Hepatocyte (in vitro differentiated cells): ENCODE results near the gene CCT8. TPM values are rescaled to one million over a fixed set of nuclear protein-coding genes. Genes with fewer than 3 reads are reported as not detected.

Experiments
- DNase-seq: peaks from one replicate; pipeline ENCODE4 v3.0.0-alpha.2; 2016; ENCODE audit warnings: low spot score
- H2AFZ ChIP-seq: fragments of 200-600 bp; sonication (generic); 2 replicates; pipeline ENCODE4 v1.6.0; 2016; ENCODE audit warnings: antibody characterized with exemption, mild to moderate bottlenecking
- H3K27ac ChIP-seq: fragments of 200-600 bp; sonication (generic); 2 replicates; pipeline ENCODE4 v1.5.1; 2016; ENCODE audit warnings: mild to moderate bottlenecking
- H3K27me3 ChIP-seq: fragments of 200-600 bp; sonication (generic); 2 replicates; pipeline ENCODE4 v1.6.1; 2016
- H3K36me3 ChIP-seq: fragments of 200-600 bp; sonication (generic); replicated peaks from 2 replicates; pipeline ENCODE4 v1.5.1; 2016; ENCODE audit warnings: low read depth; ENCODE audit not compliant: insufficient read depth
- H3K4me1 ChIP-seq: fragments of 200-600 bp; sonication (generic); 2 replicates; pipeline ENCODE4 v1.5.1; 2016; ENCODE audit warnings: mild to moderate bottlenecking, moderate library complexity; ENCODE audit not compliant: insufficient read depth
- H3K4me2 ChIP-seq: fragments of 200-600 bp; sonication (generic); 2 replicates; pipeline ENCODE4 v1.6.0; 2016
- H3K4me3 ChIP-seq: fragments of 200-600 bp; sonication (generic); 2 replicates; pipeline ENCODE4 v1.5.1; 2016; ENCODE audit warnings: mild to moderate bottlenecking
- H3K79me2 ChIP-seq: fragments of 200-600 bp; sonication (generic); 2 replicates; pipeline ENCODE4 v1.6.0; 2017; ENCODE audit warnings: mild to moderate bottlenecking
- H3K9me2 ChIP-seq: fragments of 200-600 bp; sonication (generic); replicated peaks from 2 replicates; pipeline ENCODE4 v1.6.0; 2017; ENCODE audit warnings: mild to moderate bottlenecking; ENCODE audit not compliant: insufficient read depth
- H3K9me3 ChIP-seq: fragments of 200-600 bp; sonication (generic); 2 replicates; pipeline ENCODE4 v1.5.1; 2016; ENCODE audit warnings: low read depth, mild to moderate bottlenecking
- H4K20me1 ChIP-seq: fragments of 200-600 bp; sonication (generic); 2 replicates; pipeline ENCODE4 v1.6.0; 2016; ENCODE audit warnings: mild to moderate bottlenecking; ENCODE audit not compliant: insufficient read depth, poor library complexity, severe bottlenecking
- EZH2 ChIP-seq: fragments of 200-600 bp; sonication (generic); IDR thresholded peaks from 2 replicates; pipeline ENCODE4 v1.6.1; 2016; ENCODE audit warnings: antibody characterized with exemption, mild to moderate bottlenecking, borderline replicate concordance
- EZH2phosphoT487 ChIP-seq: fragments of 200-600 bp; sonication (generic); IDR thresholded peaks from one replicate; pipeline ENCODE4 v1.6.1; 2018; ENCODE audit warnings: antibody characterized with exemption, mild to moderate bottlenecking, low read depth, moderate library complexity; ENCODE audit not compliant: unreplicated experiment, severe bottlenecking
- whole genome bisulfite sequencing: methylation state at CpG from one replicate; pipeline ENCODE4 v1.1.6; 2016; ENCODE audit warnings: low lambda C conversion rate; ENCODE audit errors: missing lambda C conversion rate; 5-methylcytosine and 5-hydroxymethylcytosine counted together
- polyA plus RNA-seq: library from polyadenylated mRNA; unstranded; fragments of >200 nt; fragmentation: Nextera tagmentation; extraction: Ambion mirVana; gene quantifications from 2 replicates; pipeline ENCODE4 v1.2.1, GENCODE V29; 2016
- total RNA-seq: library from RNA; depleted of rRNA; stranded (reverse); fragments of >200 nt; gene quantifications from 2 replicates; pipeline ENCODE4 v1.2.3, GENCODE V29; 2014
- TF ChIP-seq, protein P1 (sequence below): fragments of 200-600 bp; sonication (generic); IDR thresholded peaks from 2 replicates; pipeline ENCODE4 v1.5.1; 2016; ENCODE audit warnings: antibody characterized with exemption, mild to moderate bottlenecking; ENCODE audit not compliant: poor library complexity

CCT8 gene
- total and polyA plus RNA-seq, 2 experiments from 2014 or later: 125 to 196 TPM

DNA sequence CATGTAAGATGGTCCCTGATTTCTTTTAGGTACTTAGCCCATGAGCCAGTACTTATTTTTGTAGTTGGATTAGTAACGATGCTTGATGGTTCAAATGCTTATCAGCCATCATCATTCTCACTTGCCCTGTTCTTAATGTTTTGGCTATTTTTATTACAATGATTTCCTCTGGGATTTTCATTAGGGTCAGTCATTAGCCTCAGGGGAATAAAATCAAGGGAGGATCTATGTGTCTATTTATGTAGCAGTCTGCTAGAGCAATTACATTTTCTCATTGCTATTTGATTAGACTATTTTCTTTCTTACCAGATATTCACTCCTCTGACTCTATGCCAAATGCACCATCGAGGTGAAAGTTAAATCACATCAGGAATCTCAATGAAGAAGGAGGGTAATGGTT is 10.9 kb upstream of the CCT8 start:
- Histone ChIP-seq H3K36me3 (no peaks in the 10 kb centered on the region), H3K27me3 (no peaks in the 10 kb centered on the region), H2AFZ (no peak overlapping the region), H3K9me3 (no peaks in the 10 kb centered on the region), H3K79me2 (no peaks in the 10 kb centered on the region), H3K9me2 (no peaks in the 10 kb centered on the region), H3K4me1 (no peaks in the 10 kb centered on the region), H3K4me3 (no peak overlapping the region), H3K4me2 (no peak overlapping the region), H3K27ac (no peak overlapping the region), H4K20me1 (no peaks in the 10 kb centered on the region)
- no peak for DNase-seq
- WGBS: 67% methylated on average over 2 of the region's 2 CpGs
- TF ChIP-seq, protein P1, sequence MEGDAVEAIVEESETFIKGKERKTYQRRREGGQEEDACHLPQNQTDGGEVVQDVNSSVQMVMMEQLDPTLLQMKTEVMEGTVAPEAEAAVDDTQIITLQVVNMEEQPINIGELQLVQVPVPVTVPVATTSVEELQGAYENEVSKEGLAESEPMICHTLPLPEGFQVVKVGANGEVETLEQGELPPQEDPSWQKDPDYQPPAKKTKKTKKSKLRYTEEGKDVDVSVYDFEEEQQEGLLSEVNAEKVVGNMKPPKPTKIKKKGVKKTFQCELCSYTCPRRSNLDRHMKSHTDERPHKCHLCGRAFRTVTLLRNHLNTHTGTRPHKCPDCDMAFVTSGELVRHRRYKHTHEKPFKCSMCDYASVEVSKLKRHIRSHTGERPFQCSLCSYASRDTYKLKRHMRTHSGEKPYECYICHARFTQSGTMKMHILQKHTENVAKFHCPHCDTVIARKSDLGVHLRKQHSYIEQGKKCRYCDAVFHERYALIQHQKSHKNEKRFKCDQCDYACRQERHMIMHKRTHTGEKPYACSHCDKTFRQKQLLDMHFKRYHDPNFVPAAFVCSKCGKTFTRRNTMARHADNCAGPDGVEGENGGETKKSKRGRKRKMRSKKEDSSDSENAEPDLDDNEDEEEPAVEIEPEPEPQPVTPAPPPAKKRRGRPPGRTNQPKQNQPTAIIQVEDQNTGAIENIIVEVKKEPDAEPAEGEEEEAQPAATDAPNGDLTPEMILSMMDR: no peak
- TF ChIP-seq EZH2: no peak
- TF ChIP-seq EZH2phosphoT487: no peak

DNA sequence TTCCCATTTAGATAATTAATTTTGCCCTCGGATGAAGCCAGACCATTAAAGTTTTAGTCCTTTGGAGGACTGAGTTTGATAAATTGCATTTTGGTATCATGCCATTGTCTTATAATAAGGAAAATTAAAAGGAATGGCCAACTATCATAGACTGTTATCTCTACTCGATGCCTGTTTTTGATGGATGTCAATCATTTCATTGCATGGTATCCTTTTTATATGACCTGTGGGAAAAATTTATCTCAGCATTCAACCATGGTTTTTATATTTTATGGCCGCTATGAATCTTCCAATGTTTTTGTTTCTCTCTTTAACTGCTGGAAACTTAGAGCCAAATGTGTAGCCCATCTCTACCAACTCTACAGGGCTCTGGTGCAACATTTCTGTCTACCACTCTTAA is 9.9 kb upstream of the CCT8 start:
- Histone ChIP-seq H4K20me1 (no peaks in the 10 kb centered on the region), H3K9me3 (no peaks in the 10 kb centered on the region), H2AFZ (no peak overlapping the region), H3K79me2 (no peaks in the 10 kb centered on the region), H3K27me3 (no peaks in the 10 kb centered on the region), H3K27ac (no peak overlapping the region), H3K36me3 (no peaks in the 10 kb centered on the region), H3K4me1 (no peaks in the 10 kb centered on the region), H3K4me3 (no peak overlapping the region), H3K9me2 (no peaks in the 10 kb centered on the region), H3K4me2 (no peak overlapping the region)
- DNase-seq: no peak
- TF ChIP-seq EZH2phosphoT487: no peak
- TF ChIP-seq, protein P1: no peak
- no peak for TF ChIP-seq EZH2
- 94% methylated on average over 3 of the region's 3 CpGs for WGBS

DNA sequence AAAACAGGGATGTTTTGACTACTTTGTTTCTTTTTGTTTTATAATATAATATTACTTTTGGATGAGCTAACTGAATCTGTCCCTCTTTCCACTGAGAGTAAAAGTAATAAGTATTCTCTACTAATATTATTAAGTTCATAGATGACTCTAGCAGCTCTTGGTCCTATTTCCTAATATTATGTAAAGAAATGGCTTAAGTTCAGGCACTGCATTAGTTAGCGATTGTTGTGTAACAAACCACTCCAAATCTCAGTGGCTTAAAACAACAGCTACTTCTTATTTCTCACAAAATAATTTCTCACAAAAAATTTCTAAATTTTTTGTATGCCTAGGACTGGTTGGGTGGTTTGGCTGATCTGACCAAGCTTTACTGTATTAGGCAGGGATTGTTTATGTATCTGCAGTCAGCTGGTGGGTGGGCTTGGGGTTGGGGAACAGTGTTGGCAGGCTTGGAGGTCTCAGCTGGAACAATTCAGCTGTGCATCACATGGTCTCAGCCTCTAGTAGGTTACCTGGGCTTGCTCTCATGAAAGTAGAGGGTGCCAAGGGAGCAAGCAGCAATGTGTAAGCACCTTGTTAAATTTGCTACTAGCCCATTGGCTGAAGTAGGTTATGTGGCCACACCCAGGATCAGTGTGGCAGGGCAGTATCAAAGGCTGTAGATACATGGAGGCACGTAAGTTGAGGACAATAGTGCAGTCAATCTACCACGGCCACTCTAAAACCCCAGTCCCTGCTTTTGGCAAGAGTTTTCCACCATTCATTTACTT is 8.8 kb upstream of the CCT8 start:
- TF ChIP-seq, protein P1: no peak
- TF ChIP-seq EZH2phosphoT487 (no peak), EZH2 (no peak)
- H3K4me1 ChIP-seq: no peaks in the 10 kb centered on the region
- H3K27me3 ChIP-seq: no peaks in the 10 kb centered on the region
- no peaks in the 10 kb centered on the region for H4K20me1 ChIP-seq
- H2AFZ ChIP-seq: no peak overlapping the region
- no peak for DNase-seq
- H3K79me2 ChIP-seq: no peaks in the 10 kb centered on the region
- 84% methylated on average over 3 of the region's 3 CpGs for WGBS
- no peaks in the 10 kb centered on the region for H3K9me3 ChIP-seq
- H3K4me2 ChIP-seq: no peak overlapping the region
- H3K9me2 ChIP-seq: no peaks in the 10 kb centered on the region
- H3K4me3 ChIP-seq: no peak overlapping the region
- H3K27ac ChIP-seq: no peak overlapping the region
- no peaks in the 10 kb centered on the region for H3K36me3 ChIP-seq
